DMS79 (cell line): Measurements from ENCODE around the gene NHS.
A peak's percentile ranks its signal among the peaks of the same experiment; 100 is the strongest.

ENCODE experiments used
- DNase-seq: peaks from one replicate; lab custom pipeline; 2025; lab: John Stamatoyannopoulos, UW

The NHS gene

DNA sequence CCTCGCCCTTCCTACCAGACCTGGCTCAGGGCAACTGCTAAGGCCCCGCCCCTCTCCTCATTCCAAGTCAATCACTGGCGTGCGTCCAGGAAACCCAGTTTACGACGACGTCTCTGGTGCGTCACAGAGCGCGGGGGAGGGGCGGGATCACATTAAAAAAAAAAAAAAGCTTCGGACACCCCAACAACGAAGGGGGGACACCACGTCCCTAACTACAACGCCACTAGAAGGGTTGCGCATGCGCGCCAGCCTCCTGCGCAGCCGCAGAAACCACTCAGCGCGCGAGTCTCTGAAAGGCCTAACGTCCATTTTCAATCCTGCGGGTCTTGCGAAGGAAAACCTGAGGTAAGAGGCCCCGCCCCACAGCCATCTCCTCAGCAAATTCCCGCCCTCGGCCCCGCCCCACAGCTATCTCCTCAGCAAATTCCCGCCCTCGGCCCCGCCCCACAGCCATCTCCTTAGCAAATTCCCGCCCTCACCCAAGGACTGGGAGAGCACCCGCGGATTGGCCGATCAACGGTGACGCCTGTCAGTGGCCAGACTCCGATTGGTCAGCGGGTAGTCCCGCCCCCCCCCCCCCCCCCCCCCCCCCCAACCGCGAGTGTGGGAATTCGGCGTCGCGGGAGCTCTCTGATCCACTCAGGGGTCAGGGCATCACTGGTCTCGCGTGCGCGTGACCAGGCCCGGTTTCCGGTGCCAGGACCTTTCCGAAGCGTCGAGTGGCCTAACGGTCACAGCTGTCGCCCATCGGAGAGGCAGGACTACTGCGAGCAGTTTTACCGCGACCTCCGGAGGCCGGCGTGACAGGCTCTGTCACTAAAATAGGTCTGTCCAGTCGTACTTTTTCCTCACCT lies 362.1 kb downstream of the NHS start, which contains the start of gene SCML1:
TSS of gene SCML1 (plus strand) at position 638 of the 854 bp plus-strand sequence. CDS start 6,694 bp downstream, outside the sequence.
- peak; percentile 84 for DNase-seq

DNA sequence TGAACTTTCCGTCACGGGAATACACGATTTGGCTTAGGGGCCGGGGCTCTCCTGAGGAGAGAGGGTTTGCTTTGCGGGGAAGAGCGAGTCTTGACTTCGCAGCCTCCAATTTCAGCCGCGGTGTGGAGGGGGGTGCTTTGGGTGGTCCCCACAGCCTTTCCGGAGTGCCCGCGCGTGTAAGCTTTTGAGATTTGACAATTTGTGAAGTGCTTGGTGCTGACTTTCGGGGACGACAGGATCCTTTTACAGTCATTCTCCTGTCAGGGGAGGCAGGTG lies 362.6 kb downstream of the NHS start:
- no peak for DNase-seq

DNA sequence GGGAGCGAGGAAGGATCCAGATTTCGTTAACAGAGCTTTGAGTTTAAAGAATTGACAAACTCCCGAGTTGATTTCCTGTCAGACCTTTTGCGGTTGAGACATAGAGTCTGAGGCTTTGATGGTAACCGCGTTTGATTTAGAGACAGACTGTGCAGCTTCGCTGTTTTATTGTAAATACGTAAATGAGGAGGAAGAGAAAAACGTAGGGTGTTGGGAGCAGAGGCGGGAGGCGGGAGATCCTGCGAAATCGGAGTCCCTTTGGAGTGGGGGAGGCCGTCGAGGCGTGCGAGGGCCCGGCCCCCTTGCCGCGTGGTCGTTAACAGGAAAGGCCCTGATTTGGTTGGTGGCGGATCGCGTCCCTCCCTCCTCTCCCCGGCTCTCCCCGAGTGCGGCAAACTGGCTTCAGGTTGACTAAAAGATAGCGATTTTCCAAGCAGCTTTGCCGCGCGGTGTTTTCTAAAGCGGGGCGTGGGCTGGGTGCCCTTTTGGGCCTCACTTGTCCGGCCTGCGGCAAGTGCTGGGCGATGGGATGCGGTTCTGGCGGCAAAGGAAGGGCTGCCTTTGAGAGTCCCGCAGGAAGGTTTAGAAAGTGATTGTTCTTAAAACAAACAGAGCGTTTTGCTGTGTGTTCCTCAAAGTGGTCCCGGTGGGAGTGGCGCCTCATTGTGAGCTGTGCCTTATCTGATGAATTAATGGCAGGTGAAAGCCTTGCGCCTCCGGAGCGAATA lies 363.1 kb downstream of the NHS start:
- DNase-seq = no peak

DNA sequence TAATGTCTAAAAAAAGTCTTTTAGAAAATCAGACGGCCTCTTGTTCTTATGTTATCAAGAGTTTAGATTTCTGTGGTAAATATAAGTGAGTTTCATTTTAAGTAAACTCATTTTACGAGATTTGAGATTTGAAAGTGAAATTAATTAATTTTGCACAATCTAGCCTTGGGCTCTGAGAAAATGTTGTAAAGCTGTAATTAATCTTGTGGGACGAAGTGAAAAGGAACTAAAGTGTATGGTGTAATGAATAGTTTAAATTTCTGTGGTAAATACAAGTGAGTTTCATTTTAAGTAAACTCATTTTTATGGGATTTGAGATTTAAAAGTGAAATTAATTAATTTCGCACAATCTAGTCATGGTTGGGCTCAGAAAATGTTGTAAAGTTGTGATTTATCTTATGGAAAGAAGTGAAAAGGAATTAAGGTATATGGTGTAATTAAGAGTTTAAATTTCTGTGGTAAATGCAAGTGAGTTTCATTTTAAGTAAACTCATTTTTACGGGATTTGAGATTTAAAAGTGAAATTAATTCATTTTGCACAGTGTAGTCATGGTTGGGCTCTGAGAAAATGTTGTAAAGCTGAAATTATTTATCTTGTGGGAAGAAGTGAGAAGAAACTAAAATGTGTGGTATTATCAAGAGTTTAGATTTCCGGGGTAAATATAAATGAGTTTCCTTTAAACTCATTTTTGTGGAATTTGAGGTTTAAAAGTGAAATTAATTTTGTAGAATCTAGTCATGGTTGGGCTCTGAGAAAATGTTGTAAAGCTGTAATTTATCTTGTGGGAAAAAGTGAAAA lies 363.9 kb downstream of the NHS start:
- no peak for DNase-seq

DNA sequence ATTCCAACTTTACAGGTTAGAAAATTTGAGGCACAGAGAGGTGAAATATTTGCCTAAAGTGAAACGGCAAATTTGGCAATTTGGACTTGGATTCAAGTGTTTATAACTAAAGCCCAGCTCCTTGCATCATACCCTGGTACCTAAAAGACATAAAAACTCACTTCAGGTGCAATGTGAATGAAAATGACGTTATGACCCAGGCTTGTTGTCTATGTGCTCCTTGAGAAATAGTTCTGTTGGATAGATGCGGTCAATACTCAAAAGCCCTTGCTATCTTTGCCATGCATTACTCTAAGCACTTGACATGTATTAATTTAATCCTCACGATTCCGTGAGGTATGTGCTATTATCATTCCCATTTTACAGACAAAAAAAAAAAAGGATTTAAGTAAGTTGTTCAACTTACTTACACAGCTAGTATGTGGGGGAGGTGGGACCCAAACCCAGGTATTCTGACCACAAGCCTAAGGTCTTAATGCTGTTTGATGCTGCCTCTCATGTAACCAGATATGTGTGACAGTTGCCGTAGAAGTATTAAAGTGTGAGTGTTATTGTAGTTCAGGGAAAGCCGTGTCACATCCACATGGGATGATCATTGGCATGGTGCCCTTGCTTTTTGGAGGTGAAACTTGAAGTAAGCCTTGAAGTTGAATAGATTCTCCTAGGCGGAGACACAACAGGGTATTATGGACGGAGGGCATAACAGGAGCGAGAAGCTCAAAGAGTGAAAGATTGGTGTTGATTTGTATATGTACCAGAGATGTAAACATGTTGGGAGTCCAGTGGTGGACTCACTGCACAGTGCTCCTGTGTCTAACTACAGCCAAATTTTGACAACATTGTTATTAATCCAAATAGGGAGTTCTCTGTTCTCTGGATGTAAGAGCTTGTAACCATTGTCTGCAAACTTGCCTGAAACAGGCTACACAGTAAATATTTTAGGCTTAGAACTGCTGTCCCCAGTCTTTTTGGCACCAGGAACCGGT lies 365.4 kb downstream of the NHS start:
- no peak for DNase-seq

DNA sequence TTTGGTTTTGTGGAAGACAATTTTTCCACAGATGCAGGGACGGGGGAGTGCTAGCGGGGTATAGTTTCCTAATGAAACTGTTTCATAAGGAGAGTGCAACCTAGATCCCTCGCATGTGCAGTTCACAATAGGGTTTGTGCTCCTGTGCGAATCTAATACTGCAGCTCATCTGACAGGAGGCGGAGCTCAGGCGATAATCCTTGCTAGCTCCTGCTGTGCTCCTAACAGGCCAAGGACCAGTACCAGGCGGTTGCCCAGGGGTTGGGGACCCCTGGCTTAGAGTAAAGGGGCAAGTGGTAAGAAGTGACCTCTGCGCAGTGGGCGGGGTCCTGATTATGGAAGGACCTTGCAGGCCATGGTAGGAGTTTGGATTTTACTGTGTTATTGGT lies 366.1 kb downstream of the NHS start:
- DNase-seq = no peak

DNA sequence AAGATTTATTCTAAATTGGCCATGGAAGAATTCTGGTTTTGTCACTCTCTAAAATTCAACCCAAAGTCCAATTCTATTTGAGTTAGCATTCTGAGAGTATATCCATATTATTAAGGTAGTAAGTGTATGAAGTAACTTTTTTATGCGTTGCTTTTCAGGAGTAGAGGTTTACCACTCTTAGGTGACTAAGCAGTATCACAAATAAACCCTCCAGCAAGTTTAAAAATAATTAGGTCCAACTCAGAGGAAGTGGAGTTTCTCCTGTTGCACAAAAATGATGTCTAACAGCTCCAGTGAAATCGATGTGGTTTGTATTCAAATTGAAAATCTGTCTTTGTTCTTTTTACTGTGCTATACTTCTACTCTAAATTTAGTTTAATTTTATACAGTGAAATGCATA lies 368.9 kb downstream of the NHS start:
- DNase-seq = no peak

DNA sequence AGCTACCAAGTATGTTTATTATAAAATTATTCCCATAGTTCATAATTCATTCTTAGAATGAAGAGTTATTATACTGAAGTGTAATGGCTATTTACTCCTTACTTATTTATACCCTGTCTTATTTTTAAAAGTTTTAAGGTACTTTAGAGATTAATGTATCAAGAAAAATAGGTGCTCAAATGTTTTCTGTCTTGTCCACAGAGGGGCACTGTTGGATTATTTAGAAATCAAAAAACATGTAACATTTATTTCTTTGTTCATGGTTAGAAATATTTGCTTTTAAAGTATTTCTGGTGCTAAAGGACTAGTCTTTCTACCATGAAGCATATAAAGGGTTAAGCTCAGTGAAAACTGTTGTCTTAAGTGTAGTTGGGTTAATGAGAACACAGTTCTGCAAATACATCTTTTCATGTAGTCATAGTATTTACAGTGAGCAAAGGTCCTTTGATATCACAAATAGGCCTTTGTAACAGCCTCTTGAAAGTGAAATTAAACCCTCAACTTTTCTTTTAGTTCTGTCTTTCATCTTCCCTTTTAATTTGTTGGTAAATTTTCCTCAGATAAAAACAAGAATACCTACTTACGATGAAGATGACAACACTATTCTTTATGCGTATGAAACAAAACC lies 370.0 kb downstream of the NHS start:
- no peak for DNase-seq

DNA sequence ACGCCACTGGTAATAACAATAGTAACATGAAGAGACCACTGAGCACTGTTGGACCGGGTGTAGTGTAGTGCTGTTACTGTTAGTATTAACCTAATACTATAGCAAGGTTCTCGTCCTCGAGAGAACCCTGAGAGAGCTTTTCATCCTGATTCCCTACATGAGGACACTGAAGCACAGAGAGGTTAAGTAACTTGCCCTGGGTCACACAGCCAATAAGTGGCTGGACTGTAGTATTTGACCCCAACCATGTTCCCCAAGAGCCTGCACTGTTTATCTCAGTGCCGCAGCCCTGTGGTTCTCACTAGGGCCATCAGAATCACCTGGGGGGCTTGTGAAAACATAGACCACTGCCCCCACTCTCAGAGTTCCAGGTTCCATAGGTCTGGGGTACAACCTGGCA lies 372.7 kb downstream of the NHS start:
- no peak for DNase-seq

DNA sequence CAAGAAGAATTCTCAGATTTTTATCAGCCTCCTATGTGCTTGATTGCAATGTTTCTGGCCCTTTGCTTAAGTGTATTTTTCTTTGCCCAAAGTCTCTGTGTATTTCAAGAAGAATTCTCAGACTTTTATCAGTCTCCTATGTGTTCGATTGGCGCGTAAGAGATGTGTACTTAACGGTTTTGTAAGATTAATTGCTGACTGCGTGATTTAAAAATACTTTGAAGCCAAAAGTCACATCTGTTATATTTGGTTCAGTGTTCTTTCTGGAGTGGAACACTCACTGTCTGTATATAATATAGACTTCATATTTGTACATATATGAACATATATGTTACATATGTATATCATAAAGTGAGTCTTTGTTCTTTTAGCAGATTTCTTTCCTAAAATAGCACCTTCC lies 373.7 kb downstream of the NHS start:
- DNase-seq = no peak

DNA sequence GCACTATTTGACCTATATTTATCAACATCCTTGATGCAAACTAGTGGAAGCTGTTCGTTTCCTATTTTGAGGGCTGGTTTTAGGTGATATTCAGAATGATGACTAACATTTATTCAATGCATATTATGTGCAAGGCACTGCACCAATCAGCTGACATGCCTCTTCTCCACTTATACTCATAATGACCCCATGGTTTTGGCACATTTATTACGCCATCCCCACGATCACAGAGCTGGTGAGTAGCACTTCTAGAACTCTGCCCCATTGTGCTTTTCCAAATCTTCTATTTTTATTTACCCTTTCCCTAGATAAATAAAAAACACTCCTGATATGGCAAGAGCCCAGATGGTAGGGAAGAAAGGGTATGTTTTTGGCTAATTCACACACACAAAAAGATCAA lies 375.4 kb downstream of the NHS start:
- DNase-seq = no peak

DNA sequence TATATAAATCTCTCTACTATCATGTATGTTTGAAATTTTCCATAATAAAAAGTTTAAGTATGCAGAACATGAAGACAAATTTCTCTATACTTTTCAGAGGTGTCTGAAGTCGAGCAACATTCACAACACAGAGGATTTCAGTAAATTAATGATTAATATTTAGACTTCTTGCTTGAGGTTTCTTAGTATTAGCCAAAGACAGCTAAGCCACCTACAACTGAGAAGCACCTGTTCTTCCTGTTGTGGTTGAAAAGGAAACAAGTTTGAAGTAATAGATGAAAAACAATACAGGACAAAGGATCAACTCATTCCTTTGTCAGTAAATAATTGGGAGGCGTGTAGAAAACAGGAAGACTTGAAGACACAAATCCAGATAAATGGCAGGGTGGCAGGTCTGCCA lies 383.4 kb downstream of the NHS start:
- DNase-seq = no peak

DNA sequence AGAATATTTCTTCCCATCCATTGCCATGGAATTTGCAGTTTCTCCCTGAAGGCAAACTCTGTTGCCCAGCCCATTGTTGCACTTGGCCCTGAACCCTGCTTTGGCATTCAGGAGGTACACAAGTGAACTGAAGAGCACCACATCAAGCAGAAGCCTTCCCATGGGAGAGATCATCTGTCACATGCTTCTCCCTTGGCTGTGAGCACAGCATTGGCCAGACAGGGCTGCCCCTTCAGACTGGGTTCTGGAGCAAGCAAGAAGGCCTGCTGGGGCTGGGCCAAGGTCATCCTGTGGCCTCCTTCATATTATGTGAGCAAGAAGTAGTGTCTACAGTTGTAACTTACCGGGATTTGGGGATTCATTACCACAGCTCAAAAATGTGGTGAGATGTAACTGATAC lies 385.0 kb downstream of the NHS start:
- no peak for DNase-seq

DNA sequence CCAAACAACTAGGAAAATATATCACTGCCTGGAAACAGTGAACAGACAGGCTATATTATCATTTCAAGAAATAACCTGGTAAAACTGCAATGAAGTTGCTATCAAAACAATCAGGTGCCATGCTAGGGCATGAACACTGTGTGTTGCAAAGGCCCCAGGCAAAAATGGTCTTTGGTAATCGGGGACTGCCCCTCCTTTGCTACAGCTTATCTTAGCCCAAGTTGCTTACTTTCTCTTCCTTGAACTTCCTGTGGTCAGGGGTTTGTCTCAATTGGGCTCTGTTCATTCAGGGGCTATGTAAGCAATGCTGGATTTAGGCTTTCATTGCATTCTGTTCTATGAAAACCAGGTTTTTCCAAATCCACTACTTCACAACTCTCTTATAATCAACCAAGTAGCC lies 392.7 kb downstream of the NHS start:
- DNase-seq = no peak

DNA sequence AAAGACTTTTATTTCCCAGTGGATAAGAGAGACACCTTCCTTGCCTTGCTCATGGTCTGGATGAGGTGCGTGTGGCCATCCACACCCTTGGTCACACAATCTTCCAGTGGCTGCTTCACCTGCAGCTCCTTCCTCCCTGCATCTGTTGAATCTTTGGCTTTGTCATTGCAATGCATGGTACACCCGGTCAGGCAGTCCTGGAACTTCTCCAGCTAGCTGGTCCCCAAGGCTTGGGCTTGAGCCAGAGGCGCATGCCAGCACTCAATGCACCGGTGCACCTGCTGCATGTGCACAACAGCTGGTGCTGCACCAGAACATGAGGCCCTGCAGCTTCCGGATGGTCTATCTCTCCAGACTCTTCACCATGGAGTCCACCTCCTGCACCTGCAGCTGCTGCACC lies 394.0 kb downstream of the NHS start:
- no peak for DNase-seq

DNA sequence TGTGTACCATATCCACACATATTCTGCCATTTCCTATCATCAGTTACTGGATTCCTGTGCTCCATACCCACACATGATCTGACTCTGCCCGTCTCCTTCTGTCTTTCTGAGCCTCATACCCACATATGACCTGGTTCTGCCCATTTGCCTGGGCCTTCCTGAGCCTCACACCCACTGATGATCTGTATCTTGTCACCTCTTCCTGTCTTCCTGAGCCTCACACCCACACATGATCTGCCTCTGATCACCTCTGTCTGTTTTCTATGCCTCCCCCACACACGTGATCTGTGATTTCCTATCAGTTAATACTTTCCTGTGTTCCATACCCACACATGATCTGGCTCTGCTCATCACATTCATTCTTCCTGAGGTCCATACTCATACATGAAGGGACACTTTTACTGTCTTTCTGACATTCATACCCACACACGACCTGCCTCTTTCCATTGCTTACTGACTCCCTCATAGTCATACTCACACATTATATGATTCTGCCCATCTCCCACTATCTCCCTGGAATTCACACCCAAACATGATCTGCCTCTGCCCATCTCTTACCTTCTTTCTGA lies 394.8 kb downstream of the NHS start:
- no peak for DNase-seq

DNA sequence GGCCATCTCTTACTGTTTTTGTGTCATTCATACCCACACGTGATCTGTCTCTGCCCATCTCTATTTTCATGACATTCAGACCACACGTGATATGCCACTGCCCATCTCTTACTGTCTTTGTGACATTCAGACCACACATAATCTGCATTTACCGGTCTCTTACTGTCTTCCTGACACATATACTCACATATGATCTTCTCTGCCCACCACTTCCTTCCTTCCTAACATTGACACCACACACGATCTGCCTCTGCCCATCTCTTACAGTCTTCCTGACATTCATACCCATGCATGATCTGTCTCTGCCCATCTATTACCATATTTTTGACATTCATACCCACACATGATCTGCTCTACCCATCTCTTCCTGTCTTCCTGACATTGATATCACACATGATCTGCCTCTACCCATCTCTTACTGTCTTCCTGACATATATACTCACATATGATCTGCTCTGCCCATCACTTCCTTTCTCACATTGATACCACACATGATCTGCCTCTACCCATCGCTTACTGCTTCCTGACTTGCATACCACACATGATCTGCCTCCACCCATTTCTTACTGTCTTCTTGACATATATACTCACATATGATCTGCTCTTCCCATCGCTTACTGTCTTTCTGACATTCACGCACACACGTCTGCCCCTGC lies 398.3 kb downstream of the NHS start:
- no peak for DNase-seq

DNA sequence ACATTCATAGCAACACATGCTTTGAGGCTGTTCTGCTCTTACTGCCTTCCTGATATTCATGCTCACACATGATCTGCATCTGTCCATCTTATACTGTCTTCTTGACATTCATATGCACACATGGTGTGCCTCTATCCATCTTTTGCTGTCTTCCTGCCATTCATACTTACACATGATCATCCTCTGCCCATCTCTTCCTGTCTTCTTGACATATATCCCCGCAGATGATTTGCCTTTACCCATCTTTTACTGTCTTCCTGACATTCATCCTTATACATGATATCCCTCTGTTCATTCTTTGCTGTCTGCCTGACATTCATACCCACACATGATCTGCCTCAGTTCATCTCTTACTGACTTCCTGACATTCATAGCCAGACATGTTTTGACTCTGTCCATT lies 399.1 kb downstream of the NHS start:
- DNase-seq = no peak

DNA sequence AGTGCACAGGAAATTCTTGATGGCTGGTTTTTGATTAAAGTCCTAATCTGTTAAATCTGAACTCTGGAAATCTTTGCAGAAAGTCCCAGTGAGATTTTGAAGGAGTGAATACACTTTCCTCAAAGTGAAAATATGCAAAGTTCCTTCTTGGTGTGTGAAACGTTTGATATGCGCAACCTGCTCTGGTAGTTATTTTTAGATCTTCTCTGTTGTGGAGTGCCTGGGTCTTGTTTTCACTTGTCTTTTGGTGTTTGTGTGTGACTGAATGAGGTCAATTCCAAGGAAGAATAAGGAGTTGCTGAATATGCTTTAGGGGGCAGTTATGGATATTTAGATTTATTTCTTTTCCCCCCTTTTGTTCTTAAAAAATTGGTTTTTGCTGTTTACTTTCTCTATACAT lies 404.0 kb downstream of the NHS start:
- DNase-seq = no peak

DNA sequence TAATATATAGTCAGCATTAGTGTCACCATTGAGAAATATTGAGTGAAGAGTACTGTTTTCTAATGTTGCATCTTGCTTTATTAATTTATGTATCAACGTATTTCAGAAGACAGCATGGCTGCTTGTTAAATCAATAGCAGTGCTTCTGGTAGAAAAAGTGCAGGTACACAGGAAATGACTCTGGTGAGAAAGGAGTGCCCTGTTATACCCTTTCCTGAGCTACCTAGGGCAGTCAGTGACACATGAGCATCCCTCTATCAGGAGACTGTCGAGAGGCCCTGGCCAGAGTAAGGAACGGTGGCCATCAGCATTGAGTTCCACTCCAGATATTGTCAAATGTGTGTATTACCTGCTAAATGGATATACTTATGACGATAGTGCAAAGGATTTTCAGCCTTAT lies 404.4 kb downstream of the NHS start:
- no peak for DNase-seq
